ENCODE results near the gene ELOA. TPM values are rescaled to one million over a fixed set of nuclear protein-coding genes. Genes with fewer than 3 reads are reported as not detected.

Gene ELOA
- total and polyA plus RNA-seq, 2 of the 13 experiments (the other 11 are each of a cell fraction or from before 2014, with no cell fraction given): 14.2 to 28.5 TPM

DNA sequence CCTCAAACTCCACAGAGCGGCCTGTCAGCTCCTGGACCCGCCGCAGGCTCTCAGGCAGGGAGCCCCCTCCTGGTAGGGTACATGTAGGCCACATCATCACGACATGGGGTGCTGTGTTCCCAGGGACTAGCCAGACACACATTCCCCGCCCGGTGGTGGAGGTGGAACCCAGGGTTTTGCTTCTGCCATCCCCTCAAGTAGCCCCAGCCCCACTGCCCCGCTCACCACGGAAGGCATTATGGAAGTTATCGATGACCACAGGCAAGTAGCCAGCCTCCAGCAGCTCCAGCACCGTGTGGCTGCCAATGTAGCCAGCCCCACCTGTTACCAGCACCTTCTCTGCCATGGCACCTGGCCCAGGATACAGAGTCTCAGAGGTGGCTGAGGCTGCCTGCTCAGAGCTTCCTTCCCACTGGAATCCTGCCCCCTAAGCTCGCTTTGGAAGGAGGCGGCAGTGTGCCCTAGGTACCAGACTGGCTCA lies 55.4 kb downstream of the ELOA start (continued):
- TF ChIP-seq ZNF687 (CRISPR knock-in tag; IDR thresholded peaks at IDR 0.05): no peak
- no peak for TF ChIP-seq ZNF607 (CRISPR knock-in tag; IDR thresholded peaks at IDR 0.05; ENCODE audit: borderline replicate concordance)
- no peak for TF ChIP-seq ZNF251 (CRISPR knock-in tag; IDR thresholded peaks at IDR 0.05)
- no peak for TF ChIP-seq ZKSCAN1 (IDR thresholded peaks at IDR 0.05; ENCODE audit: low read length)
- peak; percentile 75 for TF ChIP-seq AGO2 (optimal IDR thresholded peaks at IDR 0.05; ENCODE audit: low read depth, low read length)
- 0 out of 2 replicates have a peak, but pooled peaks have one; percentile 13 for TF ChIP-seq ZMAT3 (CRISPR knock-in tag; conservative IDR thresholded peaks at IDR 0.05)
- TF ChIP-seq, protein P1, sequence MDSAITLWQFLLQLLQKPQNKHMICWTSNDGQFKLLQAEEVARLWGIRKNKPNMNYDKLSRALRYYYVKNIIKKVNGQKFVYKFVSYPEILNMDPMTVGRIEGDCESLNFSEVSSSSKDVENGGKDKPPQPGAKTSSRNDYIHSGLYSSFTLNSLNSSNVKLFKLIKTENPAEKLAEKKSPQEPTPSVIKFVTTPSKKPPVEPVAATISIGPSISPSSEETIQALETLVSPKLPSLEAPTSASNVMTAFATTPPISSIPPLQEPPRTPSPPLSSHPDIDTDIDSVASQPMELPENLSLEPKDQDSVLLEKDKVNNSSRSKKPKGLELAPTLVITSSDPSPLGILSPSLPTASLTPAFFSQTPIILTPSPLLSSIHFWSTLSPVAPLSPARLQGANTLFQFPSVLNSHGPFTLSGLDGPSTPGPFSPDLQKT (CRISPR knock-in tag; IDR thresholded peaks at IDR 0.05; ENCODE audit: borderline replicate concordance): no peak
- no peak for TF ChIP-seq KIAA2018 (CRISPR knock-in tag; IDR thresholded peaks at IDR 0.05; ENCODE audit: borderline replicate concordance)
- TF ChIP-seq ZNF747 (CRISPR knock-in tag; IDR thresholded peaks at IDR 0.05; ENCODE audit: borderline replicate concordance): no peak
- no peak for TF ChIP-seq ZNF503 (CRISPR knock-in tag; IDR thresholded peaks at IDR 0.05)
- TF ChIP-seq ZSCAN31 (CRISPR knock-in tag; IDR thresholded peaks at IDR 0.05; ENCODE audit: low read depth): no peak
- no peak for TF ChIP-seq JUN (CRISPR knock-in tag; IDR thresholded peaks at IDR 0.05)
- peak; percentile 29; the same call in 1 of the 2 replicates for TF ChIP-seq POLR2AphosphoS5 (IDR thresholded peaks at IDR 0.05; ENCODE audit: low read depth, low read length)
- no peak for TF ChIP-seq RORA (CRISPR knock-in tag; IDR thresholded peaks at IDR 0.05)
